Fibroblast of villous mesenchyme (primary cell): Measurements from ENCODE around the gene PHLDA2. TPM values are rescaled to one million over a fixed set of nuclear protein-coding genes. Genes with fewer than 3 reads are reported as not detected.

Experiments used
- DNase-seq: peaks from one replicate; pipeline ENCODE4 v3.0.0-alpha.2; 2010; ENCODE audit warnings: low read depth
- H3K4me3 ChIP-seq: 2 replicates; pipeline ENCODE4 v1.5.1; 2011; ENCODE audit warnings: low read depth, mild to moderate bottlenecking, low read length
- CTCF ChIP-seq: IDR thresholded peaks from 2 replicates; pipeline ENCODE4 v1.5.1; 2012; ENCODE audit warnings: low read depth, mild to moderate bottlenecking, low read length; ENCODE audit not compliant: insufficient read depth
- total RNA-seq: library from RNA; depleted of rRNA; stranded (reverse); fragments of >200 nt; gene quantifications from 2 replicates; pipeline ENCODE4 v1.2.3, GENCODE V29; 2012

Gene PHLDA2
- total RNA-seq, 1 donor, result 7.3 TPM

- DNase-seq, result peak; percentile 95
- no peak for TF ChIP-seq CTCF
- H3K4me3 ChIP-seq, result peak overlapping the region; percentile 53
Measured at GRCh38 chr11:2945031-2945756, 16.0 kb upstream of the PHLDA2 start.

GRCh38 chr11:2944530-2944929, 15.3 kb upstream of the PHLDA2 start:
- no peak for DNase-seq
- H3K4me3 ChIP-seq, result no peak overlapping the region
- TF ChIP-seq CTCF, result no peak

GRCh38 chr11:2943711-2944118, 14.5 kb upstream of the PHLDA2 start:
- DNase-seq, result no peak
- H3K4me3 ChIP-seq, result no peak overlapping the region
- TF ChIP-seq CTCF, result no peak

GRCh38 chr11:2942872-2943710, 13.9 kb upstream of the PHLDA2 start:
- TF ChIP-seq CTCF, result no peak
- H3K4me3 ChIP-seq, result no peak overlapping the region
- no peak for DNase-seq

GRCh38 chr11:2942447-2942846, 13.2 kb upstream of the PHLDA2 start:
- no peak for DNase-seq
- H3K4me3 ChIP-seq, result no peak overlapping the region
- no peak for TF ChIP-seq CTCF

- no peak for TF ChIP-seq CTCF
- DNase-seq, result no peak
- H3K4me3 ChIP-seq, result no peak overlapping the region
Measured at GRCh38 chr11:2940921-2941821, 12.0 kb upstream of the PHLDA2 start.
